Motor neuron (in vitro differentiated cells): Measurements from ENCODE around the gene SHROOM4. TPM values are rescaled to one million over a fixed set of nuclear protein-coding genes. Genes with fewer than 3 reads are reported as not detected.
A peak's percentile ranks its signal among the peaks of the same experiment; 100 is the strongest.

Experiments
- ATAC-seq, 8 experiments: fragments of 200-7000 bp; cut with Tn5 transposase; replicated peaks in 6 of 8; 2 replicates each; pipeline ENCODE4 v1.8.0; 2021; ENCODE audit warnings: mild to moderate bottlenecking in 8 of 8, moderate library complexity in 8 of 8
- H3K27ac ChIP-seq, 2 donors: fragments of 250-450 bp; sonication (Bioruptor Pico); 2 replicates each; pipeline ENCODE4 v1.9.0; 2021; ENCODE audit warnings: antibody characterized with exemption in 2 of 2, mild to moderate bottlenecking in 2 of 2, moderate library complexity in 1 of 2
- H3K4me1 ChIP-seq, 2 donors: fragments of 250-450 bp; sonication (Bioruptor Pico); replicated peaks in 1 of 2; 2 replicates each; pipeline ENCODE4 v1.6.1; 2021; ENCODE audit warnings: antibody characterized with exemption in 2 of 2, mild to moderate bottlenecking in 2 of 2, moderate library complexity in 1 of 2
- H3K4me3 ChIP-seq, 5 donors: fragments of 250-450 bp; sonication (Bioruptor Pico); 2 replicates each; pipeline ENCODE4 v1.9.0; 2021; ENCODE audit warnings: antibody characterized with exemption in 5 of 5, mild to moderate bottlenecking in 5 of 5, moderate library complexity in 4 of 5
- WGBS, 10 experiments: fragments of 450-650 bp; shearing (Covaris generic); methylation state at CpG; one replicate each; pipeline ENCODE4 v1.0.0; 2022; 5-methylcytosine and 5-hydroxymethylcytosine counted together
- in situ Hi-C, 9 experiments: fragments of 400-800 bp; cut with MboI; loops; one replicate each; pipeline ENCODE4 v1.15.0; 2021; ENCODE audit warnings: low sequenced_read_pairs in 9 of 9, low pct_unique_long_range_greater_than_20kb in 2 of 9; ENCODE audit not compliant: unreplicated experiment in 9 of 9
- total RNA-seq, 8 experiments: library from RNA; unstranded; fragments of 300-600 nt; gene quantifications; 2 replicates each; pipeline versions ENCODE4 v1.2.3 to v1.2.4, GENCODE V29; 2022

The SHROOM4 gene, protein sequence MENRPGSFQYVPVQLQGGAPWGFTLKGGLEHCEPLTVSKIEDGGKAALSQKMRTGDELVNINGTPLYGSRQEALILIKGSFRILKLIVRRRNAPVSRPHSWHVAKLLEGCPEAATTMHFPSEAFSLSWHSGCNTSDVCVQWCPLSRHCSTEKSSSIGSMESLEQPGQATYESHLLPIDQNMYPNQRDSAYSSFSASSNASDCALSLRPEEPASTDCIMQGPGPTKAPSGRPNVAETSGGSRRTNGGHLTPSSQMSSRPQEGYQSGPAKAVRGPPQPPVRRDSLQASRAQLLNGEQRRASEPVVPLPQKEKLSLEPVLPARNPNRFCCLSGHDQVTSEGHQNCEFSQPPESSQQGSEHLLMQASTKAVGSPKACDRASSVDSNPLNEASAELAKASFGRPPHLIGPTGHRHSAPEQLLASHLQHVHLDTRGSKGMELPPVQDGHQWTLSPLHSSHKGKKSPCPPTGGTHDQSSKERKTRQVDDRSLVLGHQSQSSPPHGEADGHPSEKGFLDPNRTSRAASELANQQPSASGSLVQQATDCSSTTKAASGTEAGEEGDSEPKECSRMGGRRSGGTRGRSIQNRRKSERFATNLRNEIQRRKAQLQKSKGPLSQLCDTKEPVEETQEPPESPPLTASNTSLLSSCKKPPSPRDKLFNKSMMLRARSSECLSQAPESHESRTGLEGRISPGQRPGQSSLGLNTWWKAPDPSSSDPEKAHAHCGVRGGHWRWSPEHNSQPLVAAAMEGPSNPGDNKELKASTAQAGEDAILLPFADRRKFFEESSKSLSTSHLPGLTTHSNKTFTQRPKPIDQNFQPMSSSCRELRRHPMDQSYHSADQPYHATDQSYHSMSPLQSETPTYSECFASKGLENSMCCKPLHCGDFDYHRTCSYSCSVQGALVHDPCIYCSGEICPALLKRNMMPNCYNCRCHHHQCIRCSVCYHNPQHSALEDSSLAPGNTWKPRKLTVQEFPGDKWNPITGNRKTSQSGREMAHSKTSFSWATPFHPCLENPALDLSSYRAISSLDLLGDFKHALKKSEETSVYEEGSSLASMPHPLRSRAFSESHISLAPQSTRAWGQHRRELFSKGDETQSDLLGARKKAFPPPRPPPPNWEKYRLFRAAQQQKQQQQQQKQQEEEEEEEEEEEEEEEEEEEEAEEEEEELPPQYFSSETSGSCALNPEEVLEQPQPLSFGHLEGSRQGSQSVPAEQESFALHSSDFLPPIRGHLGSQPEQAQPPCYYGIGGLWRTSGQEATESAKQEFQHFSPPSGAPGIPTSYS (N-terminal part only)
- 10 to 100 TPM in 2 of 8 experiments, 1 to 10 TPM in 6; 1.1 to 19.6 (median 3.8) TPM for total RNA-seq

DNA sequence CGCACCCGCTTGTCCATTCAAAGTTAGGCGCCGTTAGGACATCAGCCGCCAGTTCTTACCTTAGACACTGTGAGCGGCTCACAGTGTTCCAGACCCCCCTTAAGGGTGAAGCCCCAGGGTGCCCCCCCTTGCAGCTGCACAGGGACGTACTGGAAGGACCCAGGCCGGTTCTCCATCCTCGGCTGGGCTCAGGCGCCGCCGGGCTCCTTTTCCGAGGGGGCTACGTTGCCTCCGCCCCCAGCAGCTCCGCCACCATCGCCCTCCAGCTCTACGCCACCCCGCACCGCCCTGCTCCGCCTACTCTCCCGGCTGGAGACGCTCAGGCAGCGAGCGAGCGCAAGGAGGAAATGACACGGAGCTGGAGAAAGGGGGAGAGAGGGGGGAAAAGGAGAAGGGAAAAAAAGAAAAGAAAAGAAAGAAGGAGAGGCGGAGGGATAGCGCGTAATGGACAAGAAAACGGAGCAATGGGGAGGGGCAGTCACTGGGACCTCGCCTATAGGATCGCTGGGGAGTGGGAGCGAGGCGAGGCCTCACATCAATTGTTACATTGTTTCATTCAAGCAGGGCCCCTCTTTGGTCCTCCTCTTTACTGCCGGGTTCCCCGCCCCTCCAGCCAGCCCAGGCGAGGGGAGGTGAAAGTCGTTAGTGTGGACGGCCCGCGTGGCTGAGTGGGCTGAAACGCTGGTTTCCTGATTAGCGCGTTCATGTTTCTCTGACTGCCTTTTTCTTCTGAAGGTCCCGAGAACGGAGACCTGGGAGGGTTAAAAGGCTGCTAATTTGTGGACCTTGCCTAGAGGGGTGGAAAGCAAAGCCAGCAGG is at the start of gene SHROOM4:
SHROOM4 (minus strand) TSS at position 352 of the 819 bp plus-strand sequence; CDS start at position 176, 176 bp downstream.
- peak; percentile 73 to 91 (median 88) for ATAC-seq
- peak within 1 kb of the TSS; percentile 64 to 79 for H3K27ac ChIP-seq
- H3K4me3 ChIP-seq: peak within 1 kb of the TSS; percentile 41 to 60 (median 45)
- peaks cover 7% of the 10 kb centered on the region in 2 donors for H3K4me1 ChIP-seq
- in situ Hi-C loops: no loop called here
- WGBS, 10 experiments: 4 to 35% methylated on average over 11 to 19 of the region's 47 CpGs; no CpG with 5 or more reads in 8 of the 10 experiments

DNA sequence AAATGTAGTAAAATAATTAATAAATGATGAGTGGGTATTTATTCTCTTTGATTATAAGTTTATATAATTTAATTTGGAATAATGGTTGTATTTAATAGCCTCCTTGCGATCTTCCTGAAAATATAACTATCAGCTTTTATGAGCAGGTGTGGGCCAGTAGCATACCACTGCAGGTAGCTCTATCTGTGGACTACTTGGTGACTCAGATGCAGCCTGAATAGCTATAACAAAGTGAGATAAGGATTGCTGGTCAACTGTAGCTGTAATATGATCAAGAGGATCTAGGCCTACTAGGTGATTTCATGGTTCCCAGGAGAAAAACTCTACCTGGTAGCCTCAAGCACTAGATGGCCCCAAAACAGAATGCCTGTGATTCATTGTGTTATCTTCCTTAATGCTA is 49.5 kb upstream of the SHROOM4 start:
- no peak for ATAC-seq
- no peaks in the 10 kb centered on the region for H3K4me1 ChIP-seq
- in situ Hi-C loops: no loop called here
- no peak overlapping the region for H3K27ac ChIP-seq
- no peak overlapping the region for H3K4me3 ChIP-seq
- 33 to 83% (median 50%) methylated on average over 1 of the region's 1 CpG; no CpG with 5 or more reads in 7 of the 10 experiments for WGBS, 10 experiments

DNA sequence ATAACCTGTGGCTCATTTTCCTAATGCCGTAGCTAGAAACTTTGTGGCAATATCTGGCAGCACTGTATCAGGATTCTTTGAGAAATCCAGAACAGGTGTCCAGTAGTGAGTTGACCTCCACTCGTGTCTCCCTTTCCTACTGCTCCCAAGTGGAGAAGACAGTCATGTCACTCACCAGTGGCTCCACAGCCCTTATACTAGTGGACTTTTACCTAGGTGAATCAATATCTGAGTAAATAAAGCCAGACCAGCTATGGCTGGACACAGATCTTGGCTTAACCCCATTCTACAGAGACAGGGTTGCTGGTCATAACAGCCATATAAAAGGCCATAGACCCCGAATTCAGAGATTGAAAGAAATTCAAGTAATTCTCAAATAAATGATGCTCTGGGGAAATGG is 46.5 kb upstream of the SHROOM4 start:
- Histone ChIP-seq H3K27ac (no peak overlapping the region), H3K4me1 (no peaks in the 10 kb centered on the region), H3K4me3 (no peak overlapping the region)
- WGBS, 10 experiments: 10 to 83% (median 55%) methylated on average over 1 to 3 of the region's 3 CpGs; no CpG with 5 or more reads in 5 of the 10 experiments
- in situ Hi-C loops: no loop called here
- ATAC-seq: no peak

DNA sequence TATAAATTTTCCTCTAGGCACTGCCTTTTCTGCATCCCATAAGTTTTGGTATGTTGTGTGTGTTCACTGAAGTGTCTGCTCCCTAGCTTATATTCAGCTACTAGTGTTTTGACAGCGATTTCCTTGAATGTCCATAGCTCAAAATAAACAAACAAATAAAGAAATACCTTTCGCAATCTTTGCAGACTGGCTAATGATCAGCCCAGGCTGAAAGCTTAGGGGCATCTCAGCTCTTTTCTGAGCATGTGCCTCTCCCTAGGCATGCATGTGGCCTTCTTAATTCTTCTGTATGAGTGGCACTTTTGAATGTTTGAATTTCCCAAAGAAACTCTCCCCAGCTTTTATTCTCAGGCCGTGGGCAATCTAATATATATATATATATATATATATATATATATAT is 44.6 kb upstream of the SHROOM4 start:
- in situ Hi-C loops: no loop called here
- no peak overlapping the region for H3K4me3 ChIP-seq
- 0 to 100% (median 44%) methylated on average over 1 to 3 of the region's 3 CpGs; no CpG with 5 or more reads in 4 of the 10 experiments for WGBS, 10 experiments
- H3K4me1 ChIP-seq: no peaks in the 10 kb centered on the region
- no peak overlapping the region for H3K27ac ChIP-seq
- ATAC-seq: no peak

DNA sequence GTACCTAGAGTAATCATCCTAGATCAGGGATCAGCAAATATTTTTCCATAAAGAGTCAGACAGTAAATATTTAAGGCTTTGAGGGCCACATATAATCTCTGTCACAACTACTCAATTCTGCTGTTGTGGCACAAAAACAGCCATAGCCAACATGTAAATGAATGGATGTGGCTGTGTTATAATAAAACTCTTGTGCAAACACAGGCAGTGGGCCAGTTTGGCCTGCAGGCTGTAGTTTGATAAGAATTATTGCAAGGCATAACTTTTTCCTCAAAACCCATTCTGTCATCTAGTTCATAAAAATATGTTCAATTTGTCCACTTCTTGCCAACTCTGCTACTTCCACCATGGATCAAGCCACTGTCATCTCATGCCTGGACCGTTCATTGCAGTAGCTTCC is 39.4 kb upstream of the SHROOM4 start:
- no peak overlapping the region for H3K4me3 ChIP-seq
- H3K27ac ChIP-seq: no peak overlapping the region
- in situ Hi-C loops: no loop called here
- peak in 1 of 8 experiments; percentile 70 for ATAC-seq
- 57% methylated on average over 1 of the region's 1 CpG; no CpG with 5 or more reads in 9 of the 10 experiments for WGBS, 10 experiments
- no peaks in the 10 kb centered on the region for H3K4me1 ChIP-seq

DNA sequence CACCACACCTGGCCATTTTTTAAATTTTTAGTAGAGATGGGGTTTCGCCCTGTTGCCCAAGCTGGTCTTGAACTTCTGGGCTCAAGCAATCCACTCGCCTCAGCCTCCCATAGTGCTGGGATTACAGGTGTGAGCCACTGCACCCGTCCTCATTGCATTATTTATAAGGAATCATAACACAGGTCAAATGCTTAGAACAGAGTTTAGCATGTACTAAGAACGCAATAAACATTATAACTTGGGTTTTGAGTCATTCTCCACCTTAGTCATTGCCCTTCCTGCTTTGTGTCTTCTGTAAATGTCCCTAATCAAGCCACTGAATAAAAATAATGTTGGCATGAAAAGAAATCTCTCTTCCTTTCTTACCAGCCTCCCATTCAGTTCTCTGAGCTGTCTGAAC is 38.5 kb upstream of the SHROOM4 start:
- WGBS, 10 experiments: 30 to 63% (median 38%) methylated on average over 1 to 4 of the region's 4 CpGs; no CpG with 5 or more reads in 6 of the 10 experiments
- in situ Hi-C loops: no loop called here
- ATAC-seq: no peak
- Histone ChIP-seq H3K4me1 (no peaks in the 10 kb centered on the region), H3K4me3 (no peak overlapping the region), H3K27ac (no peak overlapping the region)

DNA sequence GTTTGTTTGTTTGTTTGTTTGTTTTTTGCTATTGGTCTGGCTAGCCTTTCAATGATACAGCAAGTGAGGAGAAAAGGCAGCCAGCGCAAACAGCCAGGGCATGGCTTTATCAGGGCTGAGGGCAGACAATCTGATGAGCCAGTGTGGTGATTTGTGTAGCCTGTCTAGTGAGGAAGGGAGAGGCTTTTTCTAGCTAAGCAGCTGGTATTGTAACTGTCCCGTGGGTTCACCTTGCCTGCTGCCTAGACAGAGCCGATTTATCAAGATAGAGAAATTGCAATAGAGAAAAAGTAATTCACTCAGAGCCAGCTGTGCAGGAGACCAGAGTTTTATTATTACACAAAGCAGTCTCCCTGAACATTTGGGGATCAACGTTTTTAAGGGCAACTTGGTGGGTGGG is 28.2 kb upstream of the SHROOM4 start:
- ATAC-seq: peak in 3 of 8 experiments; percentile 50 to 62 (median 52)
- no peak overlapping the region for H3K4me3 ChIP-seq
- in situ Hi-C loops: no loop called here
- WGBS, 10 experiments: 37 to 100% (median 74%) methylated on average over 1 to 4 of the region's 4 CpGs; no CpG with 5 or more reads in 5 of the 10 experiments
- H3K4me1 ChIP-seq: no peaks in the 10 kb centered on the region
- no peak overlapping the region for H3K27ac ChIP-seq

DNA sequence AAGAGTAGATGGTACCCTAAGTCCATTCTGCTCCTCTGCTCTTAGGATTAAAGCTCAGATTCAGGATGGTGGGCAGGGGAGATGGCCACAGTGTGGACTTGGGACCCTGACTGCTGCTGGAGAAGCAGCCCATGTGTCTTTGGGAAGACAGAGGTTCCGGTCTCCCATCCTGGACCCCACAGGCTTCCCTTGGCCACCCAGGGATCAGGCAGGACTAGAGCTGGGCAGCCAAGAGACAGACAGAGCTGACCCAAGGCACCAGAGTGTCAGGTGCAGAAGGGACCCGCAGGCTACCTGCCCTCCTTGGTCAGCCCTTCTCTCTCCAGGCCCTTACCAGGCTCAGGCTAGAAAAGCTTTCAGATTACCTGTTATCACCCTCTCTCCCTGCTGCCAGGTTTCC is 25.7 kb upstream of the SHROOM4 start:
- ATAC-seq: no peak
- Histone ChIP-seq H3K27ac (no peak overlapping the region), H3K4me3 (no peak overlapping the region), H3K4me1 (no peaks in the 10 kb centered on the region)
- WGBS, 10 experiments: 25% methylated on average over 1 of the region's 2 CpGs; no CpG with 5 or more reads in 9 of the 10 experiments
- in situ Hi-C loops: no loop called here

DNA sequence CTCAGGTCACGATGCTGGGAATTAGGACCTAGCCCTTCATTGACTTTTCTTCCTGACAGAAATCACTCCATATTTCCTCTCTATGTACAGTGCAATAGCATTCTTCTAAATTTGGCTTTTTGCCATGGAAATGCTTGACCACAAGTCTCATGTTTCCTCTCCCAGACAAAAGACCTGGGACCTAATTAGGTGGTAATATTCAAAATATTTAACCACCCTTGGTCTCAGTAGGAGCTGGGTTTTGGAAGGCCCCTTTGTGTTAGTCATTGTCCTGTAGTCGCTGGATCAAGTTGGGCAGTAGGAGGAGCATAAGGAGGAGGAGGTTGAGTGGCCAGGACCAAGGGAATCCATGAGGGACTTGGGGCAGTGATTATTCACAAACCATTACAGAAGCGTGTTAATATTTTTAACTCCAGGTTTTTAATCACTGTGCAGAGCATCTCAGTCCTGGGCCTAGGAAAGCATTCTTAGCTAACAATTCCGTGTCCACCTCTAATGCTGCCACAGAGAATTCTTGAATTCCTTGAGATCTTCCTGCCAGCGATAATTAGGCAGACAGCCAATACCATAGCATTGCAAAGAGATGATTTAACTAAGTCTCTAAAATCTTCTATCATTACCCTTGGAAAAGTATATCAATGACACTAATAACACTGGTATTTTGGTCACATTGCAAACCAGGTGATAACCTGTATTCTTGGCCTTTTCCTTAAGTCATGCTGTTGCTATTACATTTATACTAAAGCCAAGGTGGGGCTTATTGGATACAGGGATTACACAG is 25.0 kb upstream of the SHROOM4 start:
- H3K4me3 ChIP-seq: no peak overlapping the region
- no peaks in the 10 kb centered on the region for H3K4me1 ChIP-seq
- no peak overlapping the region for H3K27ac ChIP-seq
- WGBS, 10 experiments: 0 to 100% (median 56%) methylated on average over 1 to 4 of the region's 5 CpGs; no CpG with 5 or more reads in 4 of the 10 experiments
- peak in 2 of 8 experiments; percentile 30 to 54 for ATAC-seq
- in situ Hi-C loops: no loop called here

DNA sequence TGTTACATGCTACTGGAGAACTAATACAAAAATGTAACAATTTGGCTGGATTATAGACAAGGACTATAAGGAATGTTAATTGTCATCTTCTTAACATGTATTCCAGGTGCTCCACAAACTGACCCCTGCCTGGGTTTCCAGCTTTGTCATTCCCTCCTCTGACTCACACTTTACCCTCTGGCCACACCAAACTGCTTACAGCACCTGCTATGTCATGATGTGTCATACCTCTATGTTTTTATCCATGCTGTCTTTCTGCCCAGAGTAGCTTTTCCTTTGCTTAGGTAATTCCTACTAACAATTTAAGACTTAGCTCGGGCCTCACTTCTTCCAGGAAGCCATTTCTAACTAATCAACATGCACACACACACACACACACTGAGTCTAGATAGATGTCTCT is 14.0 kb upstream of the SHROOM4 start:
- ATAC-seq: peak in 7 of 8 experiments; percentile 27 to 86 (median 70)
- in situ Hi-C loops: no loop called here
- 0 to 20% methylated on average over 1 of the region's 1 CpG; no CpG with 5 or more reads in 8 of the 10 experiments for WGBS, 10 experiments
- H3K4me1 ChIP-seq: no peaks in the 10 kb centered on the region
- H3K27ac ChIP-seq: no peak overlapping the region
- H3K4me3 ChIP-seq: no peak overlapping the region

DNA sequence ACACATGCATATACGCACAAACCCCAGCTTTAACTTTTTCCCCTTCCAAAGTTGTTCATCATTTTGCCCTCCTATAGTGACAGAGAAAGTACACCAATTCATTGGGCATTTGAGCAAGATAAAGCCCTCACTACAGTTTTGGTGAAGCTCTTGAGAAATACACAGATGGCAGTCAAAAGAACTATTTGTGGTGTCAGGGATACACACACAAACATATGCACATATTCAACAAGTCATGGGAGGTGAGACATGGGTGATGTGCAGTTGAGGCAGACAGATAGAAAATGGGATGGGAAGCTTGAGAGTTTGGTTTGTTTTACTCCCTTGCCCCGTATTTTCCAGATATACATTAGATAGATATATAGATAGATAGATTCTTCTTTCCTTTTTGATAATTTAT is 11.8 kb upstream of the SHROOM4 start:
- Histone ChIP-seq H3K4me3 (no peak overlapping the region), H3K4me1 (no peaks in the 10 kb centered on the region), H3K27ac (no peak overlapping the region)
- in situ Hi-C loops: no loop called here
- peak in 2 of 8 experiments; percentile 57 to 74 for ATAC-seq
- 20 to 83% (median 36%) methylated on average over 1 to 2 of the region's 2 CpGs; no CpG with 5 or more reads in 6 of the 10 experiments for WGBS, 10 experiments
